ENCODE data around the gene SHC1.
A peak's percentile ranks its signal among the peaks of the same experiment; 100 is the strongest.

SHC1 gene

DNA sequence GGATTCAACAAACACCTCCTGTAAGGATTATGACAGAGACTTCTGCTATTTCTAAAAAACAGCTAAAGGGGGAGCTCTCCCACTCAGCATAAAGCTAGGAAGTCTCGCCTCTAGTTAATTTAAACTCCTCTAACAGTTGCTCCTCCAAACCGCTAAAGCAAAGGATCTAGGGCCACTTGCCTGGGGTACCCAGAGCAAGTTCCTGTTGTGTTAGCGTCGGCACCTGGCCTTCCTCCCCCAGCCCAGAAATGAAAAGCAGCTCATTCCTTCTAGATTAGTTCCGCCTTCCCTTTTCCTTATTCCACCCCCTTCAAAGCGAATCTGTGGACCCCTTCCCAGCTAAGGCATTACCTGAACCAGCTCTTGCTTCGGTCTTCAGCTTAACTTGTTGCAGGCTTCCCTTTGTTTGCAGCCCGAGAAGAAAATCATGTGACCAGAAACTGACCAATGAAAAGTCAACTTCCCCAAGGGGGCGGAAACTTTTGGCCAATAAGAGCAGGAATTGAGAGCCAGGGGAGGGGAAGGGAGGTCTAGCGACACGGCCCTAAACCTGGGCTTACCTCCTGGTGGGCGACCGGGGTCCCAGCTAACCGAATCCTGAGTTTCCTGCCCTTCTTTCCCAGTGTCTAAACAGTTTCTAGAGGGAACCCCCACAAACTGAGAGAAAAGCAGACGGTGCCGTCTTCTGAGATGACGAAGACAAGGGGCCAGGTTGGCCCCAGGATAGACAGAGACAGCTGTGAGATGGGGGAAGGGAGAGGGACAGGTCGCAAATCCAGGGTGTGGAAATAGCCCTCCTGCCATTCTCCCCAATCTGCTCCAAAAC is 14.6 kb downstream of the SHC1 start, which contains the start of gene PBXIP1:
PBXIP1 (minus strand) TSS at position 382 of the 826 bp plus-strand sequence. CDS start 2,378 bp downstream, outside the sequence.
- peak; percentile 78 for DNase-seq

DNA sequence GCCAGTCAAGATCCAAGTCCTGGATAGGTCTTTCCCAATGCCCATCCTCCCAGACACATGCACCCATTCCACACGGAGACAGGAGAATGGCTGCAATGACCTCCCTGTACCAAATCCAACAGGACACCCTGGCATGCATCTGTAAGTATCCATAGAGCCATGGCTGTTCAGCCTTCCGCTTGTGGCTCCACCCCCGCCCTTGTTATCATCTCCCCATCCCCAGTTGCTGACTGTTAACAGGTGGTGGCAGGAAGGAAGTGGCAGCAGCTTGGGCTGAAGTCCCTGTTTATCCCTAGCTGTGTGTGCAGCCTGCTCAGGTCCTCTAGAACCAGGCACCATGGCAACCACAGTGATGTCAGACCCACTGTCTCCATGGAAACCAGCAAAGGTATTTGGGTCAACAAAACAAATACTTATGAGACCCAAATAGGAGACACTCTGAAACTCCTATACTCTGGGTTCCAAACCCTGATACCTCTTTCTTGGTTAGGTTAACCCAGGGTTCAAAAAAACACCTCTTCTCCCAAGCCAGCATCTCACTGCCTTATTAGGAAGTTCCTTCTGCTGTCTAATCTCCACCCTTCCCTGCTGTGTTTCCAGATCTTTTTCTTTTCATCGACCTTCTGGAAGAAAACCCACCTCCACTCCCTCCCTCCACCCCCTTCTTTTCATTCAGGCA is 15.4 kb downstream of the SHC1 start:
- DNase-seq: peak; percentile 85

DNA sequence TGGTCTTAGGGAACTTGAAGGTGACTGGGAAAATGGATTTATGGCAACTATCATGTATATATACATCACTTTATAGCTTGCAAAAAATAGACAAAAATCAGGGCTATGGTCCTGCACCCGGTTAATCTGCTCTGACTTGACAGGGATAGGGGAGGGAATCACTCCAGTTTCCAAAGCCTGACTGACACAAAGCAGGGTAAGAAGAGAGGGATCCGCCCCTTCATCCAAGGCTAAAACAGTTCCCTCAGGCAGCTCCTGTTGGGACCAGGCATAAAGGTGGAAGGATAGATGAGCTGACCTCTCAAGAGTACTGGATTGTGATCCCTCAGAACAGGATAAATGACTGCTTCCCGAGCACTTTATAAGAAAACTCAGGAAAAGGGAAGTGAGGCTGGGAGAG is 16.0 kb downstream of the SHC1 start:
- DNase-seq: no peak

DNA sequence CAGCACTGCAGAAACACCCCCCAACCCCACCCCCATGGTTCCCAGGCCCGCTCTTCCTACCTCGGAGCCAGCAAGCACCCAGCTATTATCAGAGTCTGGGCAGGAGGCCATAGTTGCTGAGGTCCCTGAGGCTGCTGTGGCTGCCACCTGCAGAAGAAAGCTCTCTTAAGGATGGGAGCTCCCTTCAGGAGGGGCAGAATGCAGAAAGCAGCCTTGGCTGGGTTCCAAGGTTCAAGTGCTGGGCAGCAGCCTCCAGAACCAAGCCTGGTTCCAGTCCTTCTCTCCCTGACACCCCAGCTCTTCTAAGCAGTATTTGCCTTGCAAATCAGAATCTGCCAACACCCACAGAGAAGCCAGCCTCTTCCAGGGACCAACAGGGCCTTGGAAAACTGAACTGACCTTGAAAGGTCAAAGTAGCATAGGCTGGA is 16.9 kb downstream of the SHC1 start:
- DNase-seq: no peak

DNA sequence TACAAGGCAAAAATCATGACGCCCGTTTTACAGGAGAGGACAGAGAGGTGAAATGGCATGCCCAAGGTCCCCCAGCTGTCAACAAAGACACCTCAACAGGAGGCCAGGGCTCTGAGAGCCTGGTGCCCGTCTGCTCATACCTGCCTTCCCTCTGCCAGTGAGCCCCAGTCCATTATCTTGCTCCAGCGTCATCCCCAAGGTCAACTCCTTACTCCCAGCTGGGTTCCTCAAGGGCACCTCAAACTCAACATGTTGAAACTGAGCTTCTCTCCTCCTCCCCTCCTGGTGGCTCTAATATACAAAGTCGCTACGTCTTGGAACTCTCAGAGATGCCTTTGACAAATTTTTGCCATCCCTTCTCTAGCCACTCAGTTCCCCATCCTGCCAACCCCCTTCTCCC is 17.9 kb downstream of the SHC1 start:
- DNase-seq: no peak

DNA sequence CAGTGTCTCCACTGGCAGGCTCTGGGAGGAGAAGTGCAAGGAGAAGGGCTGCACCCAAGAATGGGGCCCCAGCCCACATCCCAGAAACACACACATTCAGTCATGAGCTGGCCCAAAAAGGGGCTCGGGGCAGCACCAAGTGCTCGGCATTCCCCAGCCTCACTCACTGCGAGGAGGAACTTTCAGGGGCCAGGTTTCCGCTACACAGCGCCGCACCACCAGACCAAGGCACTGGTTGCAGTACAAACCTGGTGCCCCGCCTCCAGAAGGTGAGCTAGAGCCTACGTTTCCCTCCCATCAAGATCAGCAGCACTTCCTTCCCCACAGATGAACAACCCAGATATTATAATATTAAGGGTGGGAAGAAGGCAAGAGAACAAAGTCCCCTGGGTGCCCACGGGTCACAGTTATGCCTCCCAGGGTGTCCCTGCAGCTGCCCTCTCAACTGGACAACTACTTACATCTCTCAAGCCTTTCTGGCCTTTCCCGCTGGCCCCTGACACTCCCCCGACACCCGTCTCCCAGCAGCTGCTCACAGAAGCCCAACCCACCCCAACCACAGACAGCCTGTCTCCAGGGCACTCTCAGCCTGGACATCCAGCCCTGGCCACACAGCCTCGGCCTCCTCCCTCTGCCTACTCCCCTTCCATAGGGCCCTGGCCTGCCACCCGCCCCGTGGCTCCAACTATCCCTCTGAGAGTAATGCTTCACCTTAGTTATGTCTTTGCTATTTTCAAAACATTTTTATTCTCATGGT is 18.5 kb downstream of the SHC1 start:
- DNase-seq: peak; percentile 47

DNA sequence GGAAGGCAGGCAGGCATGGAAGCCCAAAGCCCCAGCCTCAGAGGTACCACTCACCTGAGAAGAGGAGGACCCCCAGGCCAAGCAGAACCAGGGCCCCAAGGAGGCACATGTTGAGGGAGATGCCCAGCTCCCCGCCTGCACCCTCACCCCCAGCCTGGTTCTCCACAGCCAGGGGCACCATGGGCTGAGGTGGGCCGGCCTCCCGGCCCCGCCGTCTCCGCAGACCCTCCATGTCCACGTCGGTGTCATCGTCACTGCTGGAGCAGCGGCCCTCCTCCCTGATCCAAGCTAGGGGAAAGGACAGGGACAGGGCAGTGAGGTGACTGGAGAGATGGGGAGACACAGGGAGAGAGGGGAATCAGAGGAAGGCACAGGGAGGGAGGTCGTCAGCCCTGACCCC is 22.5 kb downstream of the SHC1 start:
- no peak for DNase-seq

DNA sequence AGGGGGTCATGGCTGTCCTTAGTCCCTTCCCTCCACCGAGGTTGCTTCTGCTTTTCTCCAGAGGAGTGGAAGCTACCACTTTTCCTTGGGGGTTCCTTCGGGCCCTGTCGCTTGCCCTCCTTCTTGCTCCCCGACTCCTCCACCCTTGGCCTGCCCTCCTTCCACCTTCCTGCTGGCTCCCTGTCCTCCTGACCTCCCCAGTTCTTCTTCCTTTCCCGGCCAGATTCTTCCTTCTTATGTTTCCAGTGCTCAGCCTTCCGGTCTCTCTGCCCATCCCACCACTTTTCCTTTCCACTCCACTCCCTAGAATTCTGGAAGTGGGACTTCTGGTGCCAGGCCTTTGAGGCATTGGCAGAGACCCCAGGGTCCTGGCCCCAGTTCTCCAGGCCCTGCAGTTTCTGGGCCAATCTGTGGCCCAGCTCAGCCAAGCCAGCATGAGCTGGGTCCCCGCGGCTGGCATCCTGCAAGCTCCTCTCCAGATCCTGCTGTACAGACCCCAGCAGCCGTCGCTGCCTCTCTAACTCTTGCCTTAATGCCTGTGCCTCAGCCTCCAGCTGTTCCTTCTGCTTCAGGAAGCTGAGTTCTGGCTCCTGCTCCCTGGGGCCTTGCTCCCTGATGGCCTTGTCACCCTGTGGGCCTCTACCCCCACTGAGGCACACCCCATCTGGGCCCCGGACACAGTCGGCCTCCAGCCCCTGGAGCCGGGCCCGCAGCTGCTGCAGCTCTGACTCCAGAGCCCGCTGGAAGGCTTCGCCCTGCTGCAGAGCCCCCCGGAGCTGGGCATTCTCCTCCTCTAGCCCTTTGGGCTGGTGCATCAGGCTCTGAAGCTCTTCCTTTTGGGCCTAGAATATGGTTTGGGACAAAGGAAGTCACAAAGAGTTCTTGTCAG is 24.3 kb downstream of the SHC1 start:
- DNase-seq: no peak

DNA sequence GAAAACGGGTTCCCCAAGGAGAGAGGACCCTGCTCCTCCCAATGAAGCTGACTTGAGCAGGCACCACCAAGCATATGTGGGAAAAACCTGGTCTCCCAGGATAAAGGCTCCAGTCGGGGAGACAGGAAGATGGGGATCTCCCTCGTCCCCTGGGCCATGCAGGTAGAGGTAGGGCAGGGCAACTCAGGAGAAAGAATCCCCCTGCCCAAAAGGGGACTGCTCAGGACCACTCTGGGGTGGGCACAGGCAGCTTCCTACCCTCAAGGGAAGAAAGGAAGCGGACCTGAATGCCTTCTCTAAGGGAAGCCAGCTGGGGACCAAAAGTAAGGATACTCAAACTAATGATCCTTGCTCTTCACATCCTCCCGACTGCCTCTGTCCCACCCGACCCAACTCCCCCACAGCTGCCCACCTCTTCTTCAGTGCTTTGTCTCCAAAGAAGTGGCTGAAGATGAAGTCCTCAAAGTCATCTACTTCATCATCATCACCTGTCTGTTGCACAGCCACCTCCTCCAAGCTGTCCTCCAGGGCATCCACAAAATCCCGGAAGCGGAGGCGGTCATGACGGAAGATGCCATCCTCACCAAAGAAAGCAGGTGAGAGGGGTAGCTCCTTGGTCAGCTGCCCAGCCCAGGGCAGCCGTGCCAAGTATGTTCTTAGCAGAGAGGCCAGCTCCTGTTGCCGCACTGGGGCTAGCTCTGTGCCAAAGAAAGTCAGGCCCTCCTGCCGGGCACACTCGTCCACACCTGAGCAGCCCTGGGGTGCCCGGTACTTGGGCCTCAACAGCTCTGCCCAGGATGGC is 25.2 kb downstream of the SHC1 start:
- no peak for DNase-seq

DNA sequence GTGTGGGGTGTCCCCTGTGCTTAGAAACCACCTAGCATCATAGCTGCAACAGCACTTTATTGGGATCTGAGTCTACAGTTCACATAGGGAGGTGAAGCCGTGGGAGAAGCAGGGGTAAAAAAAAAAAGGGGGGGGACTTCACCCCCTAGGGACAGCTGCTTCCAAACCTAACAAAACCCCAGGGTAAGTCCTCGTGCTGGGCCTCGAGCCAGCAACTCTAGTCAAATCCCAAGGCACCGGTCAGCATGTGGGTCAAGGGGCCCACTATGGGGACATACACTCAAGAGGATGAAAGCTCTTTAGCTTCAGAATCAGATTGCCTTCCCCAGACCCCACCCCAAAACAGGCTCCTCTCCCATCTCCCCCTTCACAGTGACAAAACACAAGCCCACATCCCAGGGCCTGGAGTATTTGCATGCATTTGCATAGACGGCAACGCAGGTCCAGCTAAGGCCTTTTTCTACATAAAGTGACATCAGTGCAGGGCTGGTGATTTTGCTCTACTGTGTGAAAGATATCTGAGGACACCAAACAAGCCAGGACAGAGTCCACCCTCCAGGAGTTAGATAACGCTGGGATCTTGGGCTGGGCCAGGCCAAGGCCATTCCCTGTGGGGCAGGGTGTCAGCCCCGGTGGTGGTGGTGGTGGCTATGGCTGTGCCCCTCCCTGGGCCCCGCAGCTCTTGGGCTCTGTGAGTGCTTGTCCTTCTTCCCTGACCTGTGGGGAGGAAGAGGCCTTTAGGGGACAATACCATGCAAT is 26.0 kb downstream of the SHC1 start:
- DNase-seq: no peak

DNA sequence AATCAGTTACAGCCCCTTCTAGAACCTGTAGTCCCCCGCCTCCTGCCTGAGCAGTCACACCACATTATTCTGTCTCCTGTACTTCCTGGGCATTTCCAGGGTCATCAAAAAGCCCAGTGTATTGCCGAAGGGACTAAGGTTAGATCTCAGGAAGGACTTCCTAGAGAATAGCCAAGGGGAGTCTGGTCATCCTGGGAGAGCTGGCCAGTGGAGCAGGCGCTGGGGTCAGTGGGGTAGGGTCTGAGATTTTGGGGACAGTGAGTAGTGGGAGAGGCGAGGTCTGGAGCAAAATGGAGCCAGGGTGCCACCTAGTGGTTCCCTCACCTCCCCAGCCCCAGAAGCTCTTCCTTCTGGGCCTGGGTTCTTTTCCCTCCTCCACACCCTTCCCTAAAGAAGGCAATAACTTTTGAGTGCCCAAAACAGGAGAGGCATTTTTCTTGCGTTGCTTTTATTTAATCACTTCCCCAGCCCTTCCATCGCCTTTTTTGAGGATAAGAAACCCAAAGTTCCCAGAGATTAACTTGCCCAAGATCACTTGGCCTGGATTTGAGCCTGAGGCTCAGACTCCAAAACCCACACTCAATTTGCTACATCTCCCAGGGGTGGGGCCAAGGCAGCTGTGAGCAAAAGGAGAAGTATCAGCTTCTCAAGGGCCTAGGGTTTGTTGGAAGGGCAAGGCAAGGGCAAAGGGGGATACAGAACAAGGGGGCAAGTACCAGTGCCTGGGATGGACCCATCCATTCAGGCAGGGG is 26.7 kb downstream of the SHC1 start:
- no peak for DNase-seq

DNA sequence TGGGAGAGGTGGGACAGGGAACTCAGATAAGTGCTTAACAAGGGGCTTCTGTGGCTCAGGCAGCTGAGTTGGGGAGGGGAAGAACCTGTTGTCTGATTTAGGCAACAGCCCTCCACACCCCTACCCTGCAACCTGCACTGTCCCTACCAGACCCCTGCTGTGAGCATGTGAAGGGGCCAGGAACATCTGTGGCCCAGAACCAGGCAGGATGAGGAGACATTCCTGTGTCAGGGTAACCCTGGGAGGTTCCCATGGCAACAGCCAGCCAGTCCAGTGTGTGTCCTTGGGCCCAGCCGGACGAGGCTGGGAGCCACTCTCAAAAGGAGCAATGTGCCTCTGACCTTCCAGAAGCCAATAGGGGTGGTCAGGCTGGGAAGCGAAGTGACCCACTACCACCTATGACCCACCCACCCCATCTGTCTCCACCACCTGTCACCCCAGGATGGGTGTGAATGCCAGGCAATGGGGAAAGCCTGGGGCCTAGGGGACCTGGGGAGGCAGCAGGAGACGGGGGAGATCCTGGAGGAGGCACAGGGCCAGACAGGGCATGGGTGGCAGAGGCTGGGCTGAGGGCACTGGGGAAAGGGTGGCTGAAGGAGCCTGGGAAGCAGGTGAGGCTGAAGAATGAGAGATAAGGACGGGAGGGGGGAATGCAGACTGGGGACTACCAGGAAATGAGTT is 29.1 kb downstream of the SHC1 start:
- DNase-seq: no peak

DNA sequence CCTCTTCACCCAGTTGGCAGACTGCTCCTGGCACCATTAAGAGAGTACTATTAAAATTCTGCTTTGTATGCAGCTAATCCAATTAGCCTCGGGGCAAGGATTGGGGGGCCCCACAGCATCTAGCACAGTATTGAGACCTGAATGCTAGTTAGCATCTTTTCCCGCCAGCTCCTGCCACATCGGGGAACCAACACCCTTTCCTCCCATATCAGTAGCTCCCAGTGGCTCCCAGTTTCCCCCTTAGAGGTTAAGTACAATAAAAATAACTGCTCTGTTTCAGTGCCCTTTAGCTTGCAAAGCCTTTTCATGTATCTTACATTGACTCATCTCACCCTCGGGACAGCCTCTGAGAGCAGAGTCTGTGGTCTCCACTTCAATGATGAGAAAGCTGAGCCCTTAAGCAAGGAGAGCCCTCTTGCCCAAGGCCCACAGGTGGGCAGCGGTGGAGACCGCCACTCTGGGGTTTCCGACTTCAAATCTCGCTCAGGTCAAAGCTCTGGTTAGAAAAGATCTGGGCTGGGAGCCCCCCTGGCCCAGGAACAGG is 29.8 kb downstream of the SHC1 start:
- DNase-seq: no peak

DNA sequence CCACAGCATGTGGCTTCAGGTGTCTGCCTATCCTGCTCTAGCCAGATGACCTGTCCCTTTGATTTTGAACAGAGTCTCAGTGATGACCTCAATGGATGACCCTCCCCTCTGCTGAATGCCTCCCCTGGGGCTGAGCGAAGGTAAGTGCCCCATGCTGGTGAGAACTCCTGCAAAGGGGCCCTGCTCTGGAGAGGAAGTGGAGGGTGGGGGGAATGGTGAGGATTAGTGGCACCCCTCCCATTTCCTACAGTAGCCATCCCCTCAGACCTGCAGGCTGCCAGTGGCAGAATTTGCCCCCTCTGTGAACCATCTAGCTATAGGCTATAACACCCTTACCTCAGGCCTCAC is 30.4 kb downstream of the SHC1 start:
- no peak for DNase-seq

DNA sequence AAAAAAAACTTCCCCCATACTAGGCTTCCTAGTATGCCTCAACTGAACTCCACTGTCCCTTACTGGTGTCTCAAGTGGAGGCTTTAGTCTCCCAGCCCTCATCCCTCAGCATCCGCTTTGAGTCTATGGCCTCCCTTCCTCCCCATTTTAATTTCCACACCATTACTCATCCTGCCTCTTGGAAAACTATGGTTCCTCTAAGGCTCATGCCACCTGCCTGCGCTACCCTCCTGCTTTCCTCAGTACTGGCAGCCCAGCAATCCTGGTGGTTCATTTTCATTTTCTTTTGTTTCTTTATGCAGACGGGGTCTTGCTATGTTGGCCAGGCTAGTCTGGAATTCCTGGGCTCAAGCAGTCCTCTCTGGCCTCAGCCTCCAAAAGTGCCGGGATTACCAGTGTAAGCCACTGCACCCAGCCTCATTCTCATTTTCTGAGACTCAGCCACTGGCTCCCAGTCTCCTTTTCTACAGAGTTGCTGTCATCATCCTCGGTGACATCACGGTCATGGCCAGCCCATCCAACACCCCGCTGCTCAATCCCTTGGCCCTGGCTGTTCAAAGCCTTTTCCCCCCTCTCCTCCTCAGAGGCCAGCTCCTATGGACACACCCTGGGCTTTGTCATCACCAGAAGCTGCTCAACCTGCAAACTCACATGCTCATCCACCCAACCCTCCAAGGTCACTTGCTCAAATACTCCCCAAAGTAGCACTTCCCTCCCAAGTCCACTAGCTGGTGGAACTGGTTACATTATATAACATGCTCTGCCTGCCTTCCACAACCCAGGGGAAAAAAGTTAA is 31.7 kb downstream of the SHC1 start:
- DNase-seq: no peak

DNA sequence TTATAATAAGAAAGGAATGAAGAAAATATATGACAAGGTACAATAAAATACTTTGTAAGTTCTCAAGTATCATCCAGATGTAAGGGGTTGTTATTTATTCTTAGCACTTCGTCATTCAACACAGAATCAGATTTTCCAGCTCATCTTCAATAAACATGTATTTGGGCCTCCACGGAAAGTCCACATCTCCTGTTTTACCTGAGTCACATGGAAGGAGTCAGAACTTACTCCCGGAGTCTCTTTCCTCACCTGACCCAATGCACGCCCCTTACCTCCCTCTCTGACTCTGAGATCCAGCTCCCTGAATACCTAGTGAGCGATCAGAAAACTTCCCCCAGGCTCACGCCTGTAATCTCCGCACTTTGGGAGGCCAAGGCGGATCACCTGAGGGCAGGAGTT is 32.6 kb downstream of the SHC1 start:
- no peak for DNase-seq

DNA sequence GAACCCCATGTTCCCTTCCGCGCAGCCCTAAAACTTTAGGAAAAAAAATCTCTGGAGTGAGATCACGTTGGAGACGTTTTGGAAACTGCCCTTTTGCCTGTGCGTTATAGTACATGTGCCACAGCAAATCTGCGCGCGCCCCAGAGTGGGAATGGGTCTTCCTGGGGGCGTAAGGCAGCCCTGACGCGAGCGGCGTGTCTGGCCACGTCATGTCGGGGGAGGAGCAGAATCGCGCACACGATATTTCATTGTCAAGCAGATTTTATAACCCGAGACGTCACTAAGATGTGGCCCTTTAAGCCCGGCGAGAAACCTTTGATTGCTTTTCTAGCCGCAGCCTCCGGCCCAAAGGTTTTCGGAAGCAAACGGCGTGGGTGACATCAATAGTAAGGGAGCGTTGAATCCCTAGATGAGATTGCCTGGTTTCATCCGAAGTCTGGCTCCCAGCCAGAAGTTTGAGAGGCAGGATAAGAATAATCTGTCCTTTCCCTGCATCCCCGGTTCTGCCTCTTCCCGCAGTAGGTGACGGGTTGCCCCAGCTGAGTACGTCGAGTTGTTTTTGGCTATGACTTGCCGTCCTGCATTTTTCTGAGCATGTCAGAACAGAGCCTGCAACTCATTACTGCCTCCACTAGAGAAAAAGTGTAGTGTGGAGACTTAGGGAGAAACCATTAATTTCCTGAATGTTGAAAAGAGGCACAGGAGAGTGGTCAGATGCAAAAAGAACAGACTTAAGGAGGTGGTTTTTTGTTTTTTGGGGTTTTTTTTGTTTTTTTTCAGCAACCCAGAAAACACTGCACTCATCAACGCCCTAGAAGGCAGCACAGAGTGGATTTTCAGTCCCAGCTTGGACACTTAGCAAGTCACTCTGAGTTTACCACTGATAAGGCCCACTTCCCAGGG is 33.2 kb downstream of the SHC1 start:
- peak; percentile 91 for DNase-seq
